Right lobe of liver (tissue), 6 donors: ENCODE data around the gene CDCA4. TPM values are rescaled to one million over a fixed set of nuclear protein-coding genes. Genes with fewer than 3 reads are reported as not detected.

Experiments
- ATAC-seq, 4 donors: fragments of 200-7000 bp; cut with Tn5 transposase; one replicate each; pipeline ENCODE4 v1.9.1; 2020; ENCODE audit warnings: mild to moderate bottlenecking in 4 of 4, moderate library complexity in 4 of 4
- DNase-seq, 3 donors: peaks; one replicate each; pipeline ENCODE4 v3.0.0-alpha.2; 2020
- H3K27ac ChIP-seq, 3 donors: fragments of 200-600 bp; one replicate each; pipeline ENCODE4 v1.8.0; 2022
- H3K27me3 ChIP-seq, 2 donors: fragments of 200-600 bp; one replicate each; pipeline ENCODE4 v1.8.0; 2022
- H3K36me3 ChIP-seq, 4 donors: fragments of 200-600 bp; sonication (generic) in 1 of 4; one replicate each; pipeline versions ENCODE4 v1.5.1 to v1.8.0; 2017 to 2022; ENCODE audit warnings: control low read depth in 1 of 4
- H3K4me1 ChIP-seq, 4 donors: fragments of 200-600 bp; sonication (generic) in 1 of 4; one replicate each; pipeline versions ENCODE4 v1.5.1 to v1.8.0; 2017 to 2022; ENCODE audit warnings: control low read depth in 1 of 4
- H3K4me3 ChIP-seq, 3 donors: fragments of 200-600 bp; one replicate each; pipeline ENCODE4 v1.8.0; 2022
- H3K9me3 ChIP-seq, 4 donors: fragments of 200-600 bp; sonication (generic) in 1 of 4; one replicate each; pipeline versions ENCODE4 v1.5.1 to v1.8.0; 2017 to 2022; ENCODE audit warnings: control low read depth in 1 of 4
- CTCF ChIP-seq, 4 donors: fragments of 200-600 bp in 3 of 4; fragments of 450-650 bp in 1 of 4; IDR thresholded peaks; one replicate each; pipeline versions ENCODE4 v1.5.1 to v1.8.0; 2016 to 2022; ENCODE audit warnings: antibody characterized with exemption in 4 of 4, mild to moderate bottlenecking in 2 of 4
- POLR2A ChIP-seq: fragments of 450-650 bp; IDR thresholded peaks from one replicate; pipeline ENCODE4 v1.6.1; 2017; ENCODE audit warnings: antibody characterized with exemption, mild to moderate bottlenecking
- WGBS: methylation state at CpG from one replicate; pipeline ENCODE4 v1.1.6; 2018; ENCODE audit warnings: low coverage, low lambda C conversion rate; ENCODE audit not compliant: insufficient coverage; ENCODE audit errors: missing lambda C conversion rate; 5-methylcytosine and 5-hydroxymethylcytosine counted together
- intact Hi-C, 2 donors: fragments of 100-400 bp; cut with DNase I; formaldehyde crosslinking; loops; one replicate each; pipeline versions ENCODE4 v1.11.2 to v1.14.1; 2022
- total RNA-seq, 6 experiments: library from RNA; depleted of rRNA in 2 of 6; stranded (reverse); fragments of >200 nt in 2 of 6; fragmentation: NEBNext Ultra II Directional in 3 of 6; extraction: Animal tissue kit (Norgen Biotek cat#: 25700) in 3 of 6; gene quantifications; one replicate each; pipeline versions ENCODE4 v1.1.0 to v1.2.4, GENCODE V29; 2016 to 2023
- donor health status: DM: no; HTN: yes; CAD: no.
- donor health status: DM: no; HTN: no; CAD: no.
- donor health status: DM: no; HTN: no; CAD: no.
- donor health status: DM: no; HTN: yes; CAD: no.
- donor health status: DM: no; HTN: yes; CAD: no.

Gene CDCA4
- total RNA-seq, 6 experiments from 2014 or later: 0.90 to 3.5 (median 1.7) TPM

- intact Hi-C loops: no loop called here
- 96% methylated on average over 8 of the region's 11 CpGs for WGBS
- Histone ChIP-seq H3K27me3 (no peaks in the 10 kb centered on the region), H3K27ac (no peak overlapping the region), H3K9me3 (no peaks in the 10 kb centered on the region), H3K4me3 (no peak overlapping the region), H3K4me1 (no peaks in the 10 kb centered on the region), H3K36me3 (no peaks in the 10 kb centered on the region)
- no peak for ATAC-seq
- TF ChIP-seq CTCF (IDR thresholded peaks at IDR 0.05) (no peak), POLR2A (no peak)
- no peak for DNase-seq
Measured at GRCh38 chr14:104992501-104992900, 28.4 kb downstream of the CDCA4 start.

GRCh38 chr14:104991896-104992230, 29.0 kb downstream of the CDCA4 start:
- TF ChIP-seq POLR2A: no peak
- H3K27me3 ChIP-seq: no peaks in the 10 kb centered on the region
- DNase-seq (no peak), ATAC-seq (no peak)
- H3K4me3 ChIP-seq: no peak overlapping the region
- H3K27ac ChIP-seq: no peak overlapping the region
- 82% methylated on average over 34 of the region's 34 CpGs for WGBS
- H3K9me3 ChIP-seq: no peaks in the 10 kb centered on the region
- no peaks in the 10 kb centered on the region for H3K36me3 ChIP-seq
- H3K4me1 ChIP-seq: no peaks in the 10 kb centered on the region
- intact Hi-C loops: no loop called here

- ATAC-seq (no peak), DNase-seq (no peak)
- TF ChIP-seq POLR2A (no peak), CTCF (IDR thresholded peaks at IDR 0.05) (no peak)
- Histone ChIP-seq H3K4me3 (no peak overlapping the region), H3K27me3 (no peaks in the 10 kb centered on the region), H3K9me3 (no peaks in the 10 kb centered on the region), H3K4me1 (peaks cover 0 to 6% (median 3%) of the 10 kb centered on the region in 4 donors), H3K27ac (no peak overlapping the region), H3K36me3 (no peaks in the 10 kb centered on the region)
- WGBS: 100% methylated on average over 3 of the region's 7 CpGs
- intact Hi-C loops: no loop called here
Measured at GRCh38 chr14:104989951-104990303, 31.0 kb downstream of the CDCA4 start.

GRCh38 chr14:104989236-104989950, 31.5 kb downstream of the CDCA4 start:
- peaks cover 0 to 6% (median 3%) of the 10 kb centered on the region in 4 donors for H3K4me1 ChIP-seq
- TF ChIP-seq CTCF (IDR thresholded peaks at IDR 0.05) (no peak), POLR2A (no peak)
- H3K27me3 ChIP-seq: no peaks in the 10 kb centered on the region
- no peak for ATAC-seq
- DNase-seq: no peak
- no CpG with 5 or more reads among the region's 16 CpGs for WGBS
- H3K9me3 ChIP-seq: no peaks in the 10 kb centered on the region
- no peaks in the 10 kb centered on the region for H3K36me3 ChIP-seq
- H3K4me3 ChIP-seq: no peak overlapping the region
- intact Hi-C loops: no loop called here
- H3K27ac ChIP-seq: no peak overlapping the region

- Histone ChIP-seq H3K9me3 (no peaks in the 10 kb centered on the region), H3K27ac (no peak overlapping the region), H3K4me3 (peak overlapping the region; percentile 80 to 95 (median 82)), H3K36me3 (no peaks in the 10 kb centered on the region), H3K4me1 (peaks cover 0 to 6% (median 3%) of the 10 kb centered on the region in 4 donors), H3K27me3 (no peaks in the 10 kb centered on the region)
- DNase-seq (peak in 1 of 3 donors; percentile 51), ATAC-seq (no peak)
- intact Hi-C loops: no loop called here
- WGBS: 27% methylated on average over 2 of the region's 19 CpGs
- TF ChIP-seq CTCF (IDR thresholded peaks at IDR 0.05) (no peak), POLR2A (no peak)
Measured at GRCh38 chr14:104986487-104987164, 34.3 kb downstream of the CDCA4 start.
